GM13976 (cell line): Measurements from ENCODE around the gene ARHGEF7.
A peak's percentile ranks its signal among the peaks of the same experiment; 100 is the strongest.

ENCODE experiments used
- DNase-seq: peaks from one replicate; pipeline ENCODE4 v3.0.0; 2012; ENCODE audit warnings: low spot score
- in situ Hi-C: fragments of 300-500 bp; cut with MboI; formaldehyde crosslinking; loops from one replicate; pipeline ENCODE4 v1.12.0; 2022; ENCODE audit warnings: low sequenced_read_pairs, mixed read lengths, inconsistent platforms; ENCODE audit not compliant: unreplicated experiment
- TF ChIP-seq, protein P1 (sequence below): IDR thresholded peaks from 2 replicates; pipeline ENCODE4 v1.5.1; 2012; ENCODE audit warnings: borderline replicate concordance, mild to moderate bottlenecking; ENCODE audit not compliant: insufficient read depth; ENCODE audit errors: extremely low read depth, missing control alignments, control extremely low read depth

The ARHGEF7 gene

DNA sequence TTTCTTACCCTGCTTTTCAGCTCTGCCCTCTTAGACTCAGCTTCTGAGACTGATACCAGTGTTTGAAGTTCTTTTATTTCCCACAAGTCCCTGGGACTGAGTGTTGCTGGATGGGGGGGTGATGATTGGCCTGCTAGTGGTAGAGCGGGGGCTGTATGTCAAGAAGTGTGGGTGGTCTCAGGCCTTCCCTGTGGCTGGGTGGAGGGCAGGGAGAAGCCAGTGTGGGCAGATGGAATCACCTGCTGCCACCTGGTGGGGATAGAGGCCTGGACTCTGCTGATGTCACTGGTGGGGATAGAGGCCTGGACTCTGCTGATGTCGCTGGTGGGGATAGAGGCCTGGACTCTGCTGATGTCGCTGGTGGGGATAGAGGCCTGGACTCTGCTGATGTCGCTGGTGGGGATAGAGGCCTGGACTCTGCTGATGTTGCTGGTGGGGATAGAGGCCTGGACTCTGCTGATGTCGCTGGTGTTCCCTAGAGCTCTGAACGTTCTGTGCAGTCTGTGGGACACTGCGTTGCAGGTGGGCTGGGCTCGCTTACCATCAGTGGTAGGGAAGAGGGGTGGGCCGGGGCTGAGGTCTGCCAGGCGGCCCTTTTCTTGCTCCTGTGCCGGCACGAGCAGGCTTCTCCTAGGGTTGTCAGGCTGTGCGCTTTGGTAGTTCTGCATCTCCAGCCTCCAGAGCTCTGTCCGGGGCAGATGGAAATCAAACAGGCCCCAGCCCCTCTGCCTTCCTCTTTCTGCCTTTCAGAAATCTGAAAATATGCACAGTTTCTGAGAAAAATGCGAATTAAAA, 101.3 kb downstream of the ARHGEF7 start:
- TF ChIP-seq, protein P1, sequence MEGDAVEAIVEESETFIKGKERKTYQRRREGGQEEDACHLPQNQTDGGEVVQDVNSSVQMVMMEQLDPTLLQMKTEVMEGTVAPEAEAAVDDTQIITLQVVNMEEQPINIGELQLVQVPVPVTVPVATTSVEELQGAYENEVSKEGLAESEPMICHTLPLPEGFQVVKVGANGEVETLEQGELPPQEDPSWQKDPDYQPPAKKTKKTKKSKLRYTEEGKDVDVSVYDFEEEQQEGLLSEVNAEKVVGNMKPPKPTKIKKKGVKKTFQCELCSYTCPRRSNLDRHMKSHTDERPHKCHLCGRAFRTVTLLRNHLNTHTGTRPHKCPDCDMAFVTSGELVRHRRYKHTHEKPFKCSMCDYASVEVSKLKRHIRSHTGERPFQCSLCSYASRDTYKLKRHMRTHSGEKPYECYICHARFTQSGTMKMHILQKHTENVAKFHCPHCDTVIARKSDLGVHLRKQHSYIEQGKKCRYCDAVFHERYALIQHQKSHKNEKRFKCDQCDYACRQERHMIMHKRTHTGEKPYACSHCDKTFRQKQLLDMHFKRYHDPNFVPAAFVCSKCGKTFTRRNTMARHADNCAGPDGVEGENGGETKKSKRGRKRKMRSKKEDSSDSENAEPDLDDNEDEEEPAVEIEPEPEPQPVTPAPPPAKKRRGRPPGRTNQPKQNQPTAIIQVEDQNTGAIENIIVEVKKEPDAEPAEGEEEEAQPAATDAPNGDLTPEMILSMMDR: peak; percentile 57
- in situ Hi-C loops: loop anchor here (25.0 kb wide), 1 partner anchor 304 kb away; the partner anchor contains the start of gene ANKRD10
- DNase-seq: peak; percentile 66

- DNase-seq: no peak
- in situ Hi-C loops: loop anchor here (25.0 kb wide), 1 partner anchor 305 kb away; the partner anchor contains the start of gene ANKRD10
- TF ChIP-seq, protein P1: no peak
These were observed 102.5 kb downstream of the ARHGEF7 start for GRCh38 chr13:111217641-111218040.

DNA sequence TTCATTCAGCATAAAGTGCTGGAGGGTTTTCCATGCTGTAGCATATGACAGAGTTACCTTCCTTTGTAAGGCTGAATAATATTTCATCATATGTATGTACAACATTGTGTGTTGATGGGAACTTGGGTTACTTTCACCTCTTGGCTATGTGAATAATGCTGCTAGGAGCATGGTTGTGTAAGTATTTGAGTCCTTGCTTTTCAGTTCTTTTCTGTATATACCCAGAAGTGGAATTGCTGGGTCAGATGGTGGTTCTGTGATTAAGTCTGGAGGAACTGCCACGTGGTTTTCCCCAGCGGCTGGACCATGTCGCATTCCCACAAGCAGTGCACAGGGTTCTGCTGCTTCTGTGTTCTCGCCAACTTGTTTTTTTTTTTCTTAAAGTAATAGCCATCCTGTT, 104.2 kb downstream of the ARHGEF7 start:
- TF ChIP-seq, protein P1: no peak
- no peak for DNase-seq
- in situ Hi-C loops: loop anchor here (25.0 kb wide), 1 partner anchor 307 kb away; the partner anchor contains the start of gene ANKRD10

- in situ Hi-C loops: loop anchor here (10.0 to 25.0 kb wide), 2 partner anchors 145 to 308 kb away; partner anchors contain the start of gene ANKRD10
- TF ChIP-seq, protein P1: no peak
- DNase-seq: no peak
These were observed 104.8 kb downstream of the ARHGEF7 start for GRCh38 chr13:111219950-111220349.

DNA sequence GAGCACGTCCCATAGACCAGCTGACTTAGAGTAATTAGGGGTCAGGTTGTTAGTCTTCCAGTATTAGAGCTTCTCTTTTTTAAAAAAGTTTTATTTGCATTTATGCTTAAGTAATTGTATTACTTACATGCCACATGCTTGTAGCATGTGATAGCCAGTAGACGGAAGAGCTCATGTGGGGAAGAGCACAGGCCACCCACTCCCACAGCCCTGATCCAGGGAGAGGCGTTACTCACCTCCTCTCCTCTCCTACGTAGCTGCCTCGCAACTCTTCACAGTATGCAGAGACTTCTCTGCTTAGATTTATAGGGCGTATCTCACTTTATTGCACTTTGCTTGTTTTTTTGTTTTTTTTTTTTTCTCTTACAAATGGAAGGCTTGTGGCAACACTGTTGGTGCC, 110.1 kb downstream of the ARHGEF7 start:
- TF ChIP-seq, protein P1: no peak
- DNase-seq: no peak
- in situ Hi-C loops: loop anchor here (10.0 kb wide), 1 partner anchor 150 kb away; no protein-coding TSS in a partner anchor

DNA sequence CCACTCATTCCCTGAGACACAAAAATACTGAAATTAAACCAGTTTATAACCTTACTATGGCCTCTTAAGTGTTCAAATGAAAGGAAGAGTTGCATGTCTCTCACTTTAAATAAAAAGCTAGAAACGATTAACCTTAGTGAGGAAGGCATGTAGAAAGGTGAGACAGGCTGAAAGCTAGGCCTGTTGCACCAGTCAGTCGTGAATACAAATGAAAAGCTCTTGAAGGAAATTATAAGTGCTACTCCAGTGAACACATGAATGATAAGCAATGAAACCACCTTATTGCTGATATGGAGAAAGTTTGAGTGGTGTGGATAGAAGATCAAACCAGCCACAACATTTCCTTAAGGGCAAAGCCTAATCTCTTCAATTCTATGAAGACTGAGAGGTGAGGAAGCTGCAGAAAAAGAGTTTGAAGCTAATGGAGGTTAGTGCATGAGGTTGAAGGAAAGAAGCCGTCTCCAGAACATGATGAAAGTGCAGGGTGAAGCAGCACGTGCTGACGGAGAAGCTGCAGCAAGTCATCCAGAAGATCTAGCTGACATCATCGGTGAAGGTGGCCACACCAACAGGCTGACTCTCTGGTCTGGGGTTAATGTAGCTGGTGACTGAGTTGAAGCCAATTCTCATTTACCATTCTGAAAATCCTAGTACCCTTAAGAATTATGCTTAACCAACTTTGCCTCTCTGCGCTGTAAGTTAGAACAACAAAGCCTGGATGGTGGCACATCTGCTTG, 110.9 kb downstream of the ARHGEF7 start:
- no peak for DNase-seq
- in situ Hi-C loops: loop anchor here (10.0 kb wide), 1 partner anchor 151 kb away; no protein-coding TSS in a partner anchor
- TF ChIP-seq, protein P1: no peak
